ENCODE data around the gene BTBD9. TPM values are rescaled to one million over a fixed set of nuclear protein-coding genes. Genes with fewer than 3 reads are reported as not detected.

BTBD9 gene
- total and polyA plus RNA-seq, 10 donors, result 1.2 to 43.1 (median 27.8) TPM

DNA sequence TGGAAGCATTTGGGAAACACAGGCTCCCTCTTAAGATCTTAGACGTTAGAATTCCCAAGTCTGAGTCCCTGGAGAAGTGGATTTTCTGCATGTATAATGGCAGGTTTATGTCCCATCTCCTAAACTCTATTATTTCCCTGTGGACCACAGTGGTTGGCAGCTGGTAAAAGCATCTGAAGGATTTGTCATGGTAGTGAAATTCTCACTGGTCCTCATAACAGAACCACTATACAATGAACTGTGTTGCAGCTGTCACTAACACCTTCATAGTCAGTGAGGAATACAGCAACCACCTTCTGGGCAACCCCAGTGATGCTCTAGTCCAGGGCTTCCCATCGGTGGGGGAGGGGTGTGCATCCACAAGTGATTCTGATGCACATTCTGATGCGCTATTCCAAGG lies 423.3 kb downstream of the BTBD9 start:
- no peak overlapping the region for H3K4me3 ChIP-seq
- H3K36me3 ChIP-seq, result no peaks in the 10 kb centered on the region
- intact Hi-C loops (cut with DNase I; ENCODE audit: low total_unique reads), result no loop called here
- WGBS, 5 donors, result 91 to 98% (median 96%) methylated on average over 3 of the region's 3 CpGs
- TF ChIP-seq, protein P1, sequence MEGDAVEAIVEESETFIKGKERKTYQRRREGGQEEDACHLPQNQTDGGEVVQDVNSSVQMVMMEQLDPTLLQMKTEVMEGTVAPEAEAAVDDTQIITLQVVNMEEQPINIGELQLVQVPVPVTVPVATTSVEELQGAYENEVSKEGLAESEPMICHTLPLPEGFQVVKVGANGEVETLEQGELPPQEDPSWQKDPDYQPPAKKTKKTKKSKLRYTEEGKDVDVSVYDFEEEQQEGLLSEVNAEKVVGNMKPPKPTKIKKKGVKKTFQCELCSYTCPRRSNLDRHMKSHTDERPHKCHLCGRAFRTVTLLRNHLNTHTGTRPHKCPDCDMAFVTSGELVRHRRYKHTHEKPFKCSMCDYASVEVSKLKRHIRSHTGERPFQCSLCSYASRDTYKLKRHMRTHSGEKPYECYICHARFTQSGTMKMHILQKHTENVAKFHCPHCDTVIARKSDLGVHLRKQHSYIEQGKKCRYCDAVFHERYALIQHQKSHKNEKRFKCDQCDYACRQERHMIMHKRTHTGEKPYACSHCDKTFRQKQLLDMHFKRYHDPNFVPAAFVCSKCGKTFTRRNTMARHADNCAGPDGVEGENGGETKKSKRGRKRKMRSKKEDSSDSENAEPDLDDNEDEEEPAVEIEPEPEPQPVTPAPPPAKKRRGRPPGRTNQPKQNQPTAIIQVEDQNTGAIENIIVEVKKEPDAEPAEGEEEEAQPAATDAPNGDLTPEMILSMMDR (IDR thresholded peaks at IDR 0.05 in 8 of 11, conservative IDR thresholded peaks at IDR 0.05 in 3 of 11), result no peak
- no peak for TF ChIP-seq POLR2A (IDR thresholded peaks at IDR 0.05)
- TF ChIP-seq POLR2AphosphoS5 (IDR thresholded peaks at IDR 0.05), result no peak
- no peak overlapping the region for H3K27ac ChIP-seq
- no peaks in the 10 kb centered on the region for H3K27me3 ChIP-seq (replicated peaks in 1 of 7)
- peaks cover 4 to 18% (median 12%) of the 10 kb centered on the region in 6 donors for H3K4me1 ChIP-seq
- no peak for DNase-seq
- no peaks in the 10 kb centered on the region for H3K9me3 ChIP-seq

DNA sequence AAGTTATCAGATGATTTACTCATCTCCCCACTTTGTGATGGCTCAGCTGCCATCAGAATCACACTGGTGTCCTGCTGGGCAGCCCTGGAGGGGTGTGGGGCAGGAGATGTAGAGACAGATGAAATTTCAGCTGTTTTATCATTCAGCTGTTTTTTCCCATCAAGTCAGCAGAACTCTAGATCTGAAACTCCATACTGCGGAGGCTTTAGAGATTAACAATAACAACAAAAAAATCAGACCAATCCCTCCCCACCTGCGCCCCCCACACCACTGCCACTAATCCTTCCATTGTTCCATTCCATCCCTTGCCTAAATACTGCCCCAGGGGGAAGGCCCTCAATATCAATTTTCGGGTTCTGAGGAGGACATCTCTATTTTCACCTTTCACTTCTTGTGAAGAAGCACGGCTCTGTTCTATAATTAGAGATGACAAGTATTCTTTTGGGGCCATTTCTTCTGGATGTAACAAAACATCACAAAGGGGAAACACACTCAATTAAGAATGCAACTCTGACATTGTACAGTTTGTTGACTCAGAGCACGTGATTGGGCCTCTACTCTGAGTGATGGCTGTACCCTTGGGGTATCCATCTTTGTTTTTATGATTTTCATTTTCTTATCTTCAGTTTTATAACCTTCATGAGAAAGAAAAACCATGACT lies 423.9 kb downstream of the BTBD9 start:
- H3K4me1 ChIP-seq, result peaks cover 4 to 18% (median 12%) of the 10 kb centered on the region in 6 donors
- intact Hi-C loops (cut with DNase I; ENCODE audit: low total_unique reads), result no loop called here
- DNase-seq, result no peak
- no peaks in the 10 kb centered on the region for H3K27me3 ChIP-seq (replicated peaks in 1 of 7)
- H3K4me3 ChIP-seq, result no peak overlapping the region
- no peaks in the 10 kb centered on the region for H3K36me3 ChIP-seq
- no peak overlapping the region for H3K27ac ChIP-seq
- 81 to 96% (median 87%) methylated on average over 5 of the region's 5 CpGs for WGBS, 5 donors
- H3K9me3 ChIP-seq, result no peaks in the 10 kb centered on the region
- TF ChIP-seq POLR2A (IDR thresholded peaks at IDR 0.05) (no peak), POLR2AphosphoS5 (IDR thresholded peaks at IDR 0.05) (no peak)
- TF ChIP-seq, protein P1 (IDR thresholded peaks at IDR 0.05 in 8 of 11, conservative IDR thresholded peaks at IDR 0.05 in 3 of 11), result no peak

DNA sequence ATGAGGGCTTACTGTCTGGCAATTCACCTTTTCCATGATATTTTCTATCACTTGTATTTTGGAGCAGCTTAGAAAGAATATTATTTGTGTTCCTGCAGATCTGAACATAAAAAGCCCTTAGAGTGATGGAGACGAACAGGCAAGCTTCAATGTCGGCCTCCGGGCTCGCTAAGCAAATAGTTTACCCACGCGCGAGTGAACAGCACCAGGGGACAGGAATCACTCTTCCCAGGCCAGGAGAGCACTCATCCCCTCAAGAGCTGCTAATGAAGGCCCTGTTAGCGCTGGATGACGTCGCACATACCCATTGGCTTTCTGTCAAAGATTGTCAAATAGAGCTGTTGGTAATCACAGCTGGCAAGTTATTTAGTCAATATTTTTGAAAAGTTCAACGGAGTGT lies 424.5 kb downstream of the BTBD9 start:
- no peak for TF ChIP-seq POLR2AphosphoS5 (IDR thresholded peaks at IDR 0.05)
- TF ChIP-seq, protein P1 (IDR thresholded peaks at IDR 0.05 in 8 of 11, conservative IDR thresholded peaks at IDR 0.05 in 3 of 11), result no peak
- no peak for DNase-seq
- Histone ChIP-seq H3K36me3 (no peaks in the 10 kb centered on the region), H3K4me1 (peaks cover 4 to 18% (median 12%) of the 10 kb centered on the region in 6 donors), H3K9me3 (no peaks in the 10 kb centered on the region), H3K4me3 (no peak overlapping the region), H3K27me3 (replicated peaks in 1 of 7) (no peaks in the 10 kb centered on the region), H3K27ac (no peak overlapping the region)
- intact Hi-C loops (cut with DNase I; ENCODE audit: low total_unique reads), result no loop called here
- WGBS, 5 donors, result 92 to 95% (median 94%) methylated on average over 11 of the region's 11 CpGs

DNA sequence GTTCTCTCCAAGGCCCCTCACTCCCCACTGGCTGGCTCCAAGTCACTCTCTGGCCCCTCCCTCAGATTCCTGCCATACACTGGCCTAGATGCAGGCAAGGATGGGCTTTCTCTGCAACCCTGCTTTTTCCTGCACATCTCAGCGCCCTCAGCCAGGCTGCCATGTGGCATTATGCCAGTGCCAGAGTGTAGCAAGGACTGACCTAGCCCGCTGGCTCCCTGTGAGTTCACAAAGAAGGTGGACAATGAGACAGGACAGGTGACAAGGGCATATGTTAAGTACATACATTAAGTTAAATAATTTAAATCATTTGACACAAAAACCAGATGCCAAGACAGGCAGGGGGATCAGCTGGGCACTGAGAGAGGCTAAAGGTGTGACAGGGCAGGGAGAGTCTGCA lies 425.6 kb downstream of the BTBD9 start:
- H3K9me3 ChIP-seq, result no peaks in the 10 kb centered on the region
- no peaks in the 10 kb centered on the region for H3K36me3 ChIP-seq
- intact Hi-C loops (cut with DNase I; ENCODE audit: low total_unique reads), result no loop called here
- no peaks in the 10 kb centered on the region for H3K27me3 ChIP-seq (replicated peaks in 1 of 7)
- no peak overlapping the region for H3K4me3 ChIP-seq
- WGBS, 5 donors, result 81 to 100% (median 91%) methylated on average over 2 of the region's 2 CpGs
- no peak overlapping the region for H3K27ac ChIP-seq
- DNase-seq, result no peak
- TF ChIP-seq, protein P1 (IDR thresholded peaks at IDR 0.05 in 8 of 11, conservative IDR thresholded peaks at IDR 0.05 in 3 of 11), result no peak
- TF ChIP-seq POLR2AphosphoS5 (IDR thresholded peaks at IDR 0.05) (no peak), POLR2A (IDR thresholded peaks at IDR 0.05) (no peak)
- H3K4me1 ChIP-seq, result peaks cover 4 to 22% (median 14%) of the 10 kb centered on the region in 6 donors
